Breast epithelium (tissue), 3 donors: ENCODE measurements around the gene APOL1.

Experiments used
- POLR2A ChIP-seq: fragments of 450-650 bp; IDR thresholded peaks from one replicate; pipeline ENCODE4 v1.6.1; 2016; ENCODE audit warnings: antibody characterized with exemption, mild to moderate bottlenecking, moderate library complexity
- TF ChIP-seq, protein P1 (sequence below), 3 donors: fragments of 450-650 bp; IDR thresholded peaks; one replicate each; pipeline ENCODE4 v1.5.1; 2016 to 2017; ENCODE audit warnings: antibody characterized with exemption in 3 of 3, mild to moderate bottlenecking in 3 of 3, moderate library complexity in 3 of 3

- TF ChIP-seq POLR2A = no peak
- TF ChIP-seq, protein P1, sequence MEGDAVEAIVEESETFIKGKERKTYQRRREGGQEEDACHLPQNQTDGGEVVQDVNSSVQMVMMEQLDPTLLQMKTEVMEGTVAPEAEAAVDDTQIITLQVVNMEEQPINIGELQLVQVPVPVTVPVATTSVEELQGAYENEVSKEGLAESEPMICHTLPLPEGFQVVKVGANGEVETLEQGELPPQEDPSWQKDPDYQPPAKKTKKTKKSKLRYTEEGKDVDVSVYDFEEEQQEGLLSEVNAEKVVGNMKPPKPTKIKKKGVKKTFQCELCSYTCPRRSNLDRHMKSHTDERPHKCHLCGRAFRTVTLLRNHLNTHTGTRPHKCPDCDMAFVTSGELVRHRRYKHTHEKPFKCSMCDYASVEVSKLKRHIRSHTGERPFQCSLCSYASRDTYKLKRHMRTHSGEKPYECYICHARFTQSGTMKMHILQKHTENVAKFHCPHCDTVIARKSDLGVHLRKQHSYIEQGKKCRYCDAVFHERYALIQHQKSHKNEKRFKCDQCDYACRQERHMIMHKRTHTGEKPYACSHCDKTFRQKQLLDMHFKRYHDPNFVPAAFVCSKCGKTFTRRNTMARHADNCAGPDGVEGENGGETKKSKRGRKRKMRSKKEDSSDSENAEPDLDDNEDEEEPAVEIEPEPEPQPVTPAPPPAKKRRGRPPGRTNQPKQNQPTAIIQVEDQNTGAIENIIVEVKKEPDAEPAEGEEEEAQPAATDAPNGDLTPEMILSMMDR (IDR thresholded peaks at IDR 0.05) = no peak
Observed at GRCh38 chr22:36257948-36258670, 5.2 kb downstream of the APOL1 start.
